HG03575 (cell line): ENCODE data around the gene FYCO1.

Experiments
- ATAC-seq: cut with Tn5 transposase; IDR thresholded peaks from one replicate; pipeline ENCODE4 v1.9.1; 2021; ENCODE audit not compliant: unreplicated experiment, insufficient number of reproducible peaks, low FRiP score; ENCODE audit errors: extremely low read depth

The FYCO1 gene

DNA sequence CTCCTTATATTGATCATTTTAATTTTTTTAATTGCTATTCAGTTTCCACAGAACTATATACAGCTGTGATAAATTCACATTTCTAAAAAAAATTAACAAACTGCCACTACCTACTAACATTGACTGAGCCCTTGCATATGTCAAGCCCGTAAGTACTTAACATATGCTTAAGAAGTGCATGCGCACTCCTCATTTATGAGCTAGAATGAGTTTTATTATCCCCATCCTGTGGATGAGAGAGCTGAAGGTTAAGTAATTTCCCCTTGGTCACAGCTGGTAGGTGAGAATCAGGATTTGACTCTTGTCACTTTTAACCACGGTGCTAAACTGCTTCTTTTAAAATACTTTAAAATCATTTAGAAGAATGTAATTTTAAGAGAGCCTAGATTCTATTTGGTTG, 26.5 kb downstream of the FYCO1 start:
- no peak for ATAC-seq

GRCh38 chr3:45968706-45969105, 26.9 kb downstream of the FYCO1 start:
- no peak for ATAC-seq

DNA sequence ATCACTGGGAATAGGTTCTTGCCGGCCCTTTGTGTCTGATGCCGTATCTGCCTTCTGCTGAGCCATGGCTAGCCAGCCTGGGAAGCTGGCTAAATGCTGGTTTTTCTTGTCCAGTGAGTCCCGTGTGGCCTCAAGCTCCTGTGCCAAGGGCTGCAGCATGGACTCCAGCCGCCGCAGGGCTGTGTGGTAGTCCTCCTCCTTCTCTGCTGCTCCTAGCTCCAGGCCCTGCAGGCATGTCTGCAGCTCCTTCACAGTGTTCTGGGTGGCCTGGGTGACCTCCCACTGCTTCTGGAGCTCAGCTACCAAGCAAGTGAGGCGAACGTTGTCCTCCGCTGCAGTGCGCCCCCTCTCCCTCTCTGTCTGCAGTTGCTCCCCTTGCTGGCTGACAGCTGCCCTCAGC, 27.5 kb downstream of the FYCO1 start:
- ATAC-seq: no peak

- no peak for ATAC-seq
Measured at GRCh38 chr3:45967724-45968123, 27.9 kb downstream of the FYCO1 start.

- no peak for ATAC-seq
Measured at GRCh38 chr3:45966950-45967640, 28.5 kb downstream of the FYCO1 start.

GRCh38 chr3:45966371-45966791, 29.2 kb downstream of the FYCO1 start:
- no peak for ATAC-seq

GRCh38 chr3:45965653-45966052, 30.0 kb downstream of the FYCO1 start:
- no peak for ATAC-seq

- ATAC-seq: no peak
Measured at GRCh38 chr3:45965253-45965652, 30.4 kb downstream of the FYCO1 start.

- no peak for ATAC-seq
Measured at GRCh38 chr3:45964139-45964538, 31.5 kb downstream of the FYCO1 start.

DNA sequence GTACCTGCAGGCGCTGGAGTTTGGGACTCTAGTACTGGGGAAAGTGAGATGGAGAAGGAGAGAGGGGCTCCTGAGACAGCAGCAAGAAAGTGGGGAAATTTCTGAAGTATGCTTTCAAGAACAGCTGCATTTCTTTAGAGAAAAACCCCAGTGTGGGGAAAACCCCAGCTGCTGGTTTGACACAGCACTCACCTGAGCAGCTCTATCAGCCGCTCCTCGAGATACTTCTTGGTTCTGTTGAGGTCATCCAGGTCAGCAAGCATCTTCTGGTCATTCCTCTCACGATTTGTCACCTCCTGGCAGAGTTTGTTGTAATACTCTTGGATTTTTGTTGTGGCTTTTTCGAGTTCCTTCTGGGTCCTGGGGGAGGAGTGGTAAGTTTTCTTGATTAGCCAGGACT, 33.6 kb downstream of the FYCO1 start:
- no peak for ATAC-seq

GRCh38 chr3:45960289-45960688, 35.3 kb downstream of the FYCO1 start:
- ATAC-seq: no peak

- ATAC-seq: no peak
Measured at GRCh38 chr3:45959201-45959600, 36.4 kb downstream of the FYCO1 start.

DNA sequence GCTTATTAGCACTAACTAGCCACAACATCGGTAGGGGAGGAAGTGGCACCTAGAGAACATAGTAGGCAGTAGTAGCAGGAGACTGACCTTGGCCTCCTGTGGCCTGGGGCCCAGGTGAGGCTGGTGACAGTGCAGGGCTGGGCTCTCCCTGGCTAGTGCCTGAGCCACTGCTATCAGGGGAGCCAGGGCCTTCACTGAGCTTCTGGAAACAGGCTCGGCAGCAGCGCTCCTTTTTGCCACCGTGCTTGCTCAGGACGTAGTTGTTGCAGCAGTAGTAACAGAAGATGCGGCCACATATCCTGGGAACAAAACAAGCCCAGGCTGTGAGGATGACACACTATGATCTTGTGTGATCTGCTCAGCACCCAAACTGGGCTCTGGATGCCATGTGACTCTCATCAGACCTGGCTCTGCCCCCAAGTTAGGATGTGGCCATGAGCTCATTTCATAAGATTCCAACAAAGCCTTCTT, 37.3 kb downstream of the FYCO1 start:
- no peak for ATAC-seq

DNA sequence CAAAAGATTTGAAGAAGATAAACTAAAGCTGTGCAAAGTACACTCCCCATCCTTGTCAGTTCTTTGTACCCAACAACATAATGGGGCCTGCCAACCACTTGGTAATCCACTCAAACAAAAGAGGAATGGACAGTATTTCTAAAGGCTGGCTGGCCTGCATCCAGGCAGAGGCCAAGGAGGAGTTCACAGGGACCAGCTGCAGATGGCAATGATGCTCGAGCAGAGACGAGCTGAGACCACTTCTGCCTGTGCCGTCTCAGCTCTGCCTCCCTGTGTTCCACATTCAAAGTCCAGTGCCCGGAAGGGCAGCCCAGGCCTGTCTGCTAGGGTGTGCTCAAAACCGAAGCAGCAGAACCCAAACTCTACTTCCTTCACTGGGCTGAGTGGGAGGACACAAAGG, 38.0 kb downstream of the FYCO1 start:
- no peak for ATAC-seq

DNA sequence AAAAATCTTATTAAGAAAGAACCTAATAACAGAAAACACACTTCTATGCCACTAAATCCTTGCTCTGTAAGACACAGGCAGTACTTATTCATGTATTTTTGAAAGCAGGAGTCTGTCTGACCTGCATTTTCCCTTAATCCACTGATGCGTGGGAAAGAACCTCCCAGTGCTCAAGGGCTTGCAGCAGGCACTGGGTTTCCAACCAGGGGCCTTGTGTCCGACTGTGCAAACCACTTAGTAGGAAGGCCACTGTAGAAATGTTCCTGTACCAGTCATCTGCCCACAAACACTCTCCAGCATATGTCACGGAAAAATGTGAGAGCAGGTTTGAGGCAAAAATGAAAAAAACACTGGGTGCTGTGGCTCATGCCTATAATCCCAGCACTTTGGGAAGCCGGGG, 39.9 kb downstream of the FYCO1 start:
- ATAC-seq: no peak

DNA sequence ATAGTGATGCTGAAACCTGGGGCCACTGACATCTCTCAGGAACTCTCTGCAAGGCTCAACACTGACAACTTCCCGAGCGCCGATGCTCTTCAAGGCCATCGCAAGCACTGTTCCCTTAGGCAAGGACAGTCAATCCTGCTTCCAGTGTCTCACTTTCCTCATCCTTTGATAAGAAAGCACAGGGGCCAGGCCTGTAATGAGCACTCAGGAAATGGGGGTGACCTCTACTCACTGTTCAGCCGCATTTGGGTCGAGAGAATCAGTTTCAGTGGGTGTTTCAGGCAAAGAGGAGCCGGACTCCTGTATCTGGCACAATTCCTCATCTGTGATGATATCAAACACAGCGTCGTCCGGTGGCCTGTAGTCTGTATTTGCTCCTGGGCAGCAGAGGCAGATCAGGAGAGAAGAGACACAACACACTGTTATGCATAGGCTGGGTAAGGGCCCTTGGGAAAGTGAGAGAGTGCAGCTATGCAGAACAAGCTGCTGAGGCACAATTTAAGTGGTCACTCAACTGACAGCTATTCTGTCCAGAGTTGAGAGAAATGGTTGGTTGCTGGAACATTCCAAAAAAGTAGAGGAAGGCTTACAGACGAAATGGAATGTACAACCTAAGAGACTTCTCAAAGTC, 40.5 kb downstream of the FYCO1 start:
- ATAC-seq: no peak

DNA sequence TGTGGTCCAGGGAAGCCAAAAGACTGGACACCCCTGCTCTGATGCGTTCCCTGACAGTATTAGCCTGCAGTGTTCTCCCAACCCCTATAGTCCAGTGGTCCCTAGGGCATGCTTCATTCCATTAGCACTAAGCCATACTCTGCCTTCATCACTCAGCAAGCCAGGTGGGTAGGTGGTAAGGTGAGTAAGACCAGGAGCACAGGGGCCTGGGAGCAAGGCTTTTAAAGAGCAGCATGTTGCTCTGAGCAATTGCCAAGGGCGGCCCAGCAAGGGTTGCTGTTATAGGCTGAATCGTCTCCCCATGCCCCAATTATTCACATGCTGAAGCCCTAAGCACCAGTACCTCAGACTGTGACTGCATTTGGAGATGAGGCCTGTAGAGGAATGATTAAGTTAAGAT, 41.3 kb downstream of the FYCO1 start:
- ATAC-seq: no peak

- ATAC-seq: no peak
Measured at GRCh38 chr3:45953536-45953935, 42.1 kb downstream of the FYCO1 start.

DNA sequence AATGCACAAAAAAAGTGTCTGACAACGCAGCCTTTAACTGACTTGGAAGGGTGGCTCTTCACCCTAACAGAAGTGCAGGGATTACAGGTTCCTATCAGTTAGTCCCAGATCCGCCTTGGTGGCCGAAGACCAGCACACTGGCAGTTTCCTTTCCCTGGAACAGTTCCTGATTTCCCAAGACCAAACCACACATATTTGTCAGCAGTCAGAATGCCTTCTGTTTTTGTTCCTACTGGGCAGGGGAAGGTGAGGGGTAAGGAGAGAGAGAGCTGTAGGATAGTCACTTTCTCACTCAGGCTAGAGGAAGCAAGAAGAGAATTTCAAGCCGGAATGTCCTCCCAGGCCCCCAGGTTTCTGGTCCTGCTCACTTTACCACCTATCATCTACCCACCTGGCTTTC, 43.2 kb downstream of the FYCO1 start:
- no peak for ATAC-seq

DNA sequence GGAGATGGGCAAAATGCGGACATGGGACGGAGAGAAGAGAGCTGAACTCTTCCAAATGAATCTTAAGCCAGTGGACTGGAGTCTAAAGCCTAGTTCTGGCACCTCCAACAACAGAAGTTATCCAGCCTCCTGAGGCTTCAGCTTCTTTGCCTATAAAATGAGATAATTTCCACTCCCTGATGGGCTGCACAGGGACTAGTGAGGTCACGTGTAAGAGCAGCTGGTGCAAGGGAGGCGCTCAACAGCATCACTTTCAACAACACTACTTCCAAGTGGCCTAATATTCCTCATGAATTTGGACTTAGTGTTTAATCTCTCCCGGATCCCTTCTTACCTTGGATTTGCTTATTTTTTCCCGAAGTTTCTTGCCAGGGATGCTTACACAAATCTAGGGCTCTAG, 43.7 kb downstream of the FYCO1 start:
- ATAC-seq: no peak
